HCT116 (cell line): Measurements from ENCODE around the gene TMCC1. TPM values are rescaled to one million over a fixed set of nuclear protein-coding genes. Genes with fewer than 3 reads are reported as not detected.

Source experiments
- ATAC-seq: fragments of 200-7000 bp; cut with Tn5 transposase; 2 replicates; pipeline ENCODE4 v1.9.1; 2020; ENCODE audit warnings: mild to moderate bottlenecking, moderate library complexity
- BruUV-seq: library from RNA; stranded (reverse); fragments of 400-500 nt; replicated peaks from 2 replicates; lab custom pipeline; 2021; lab: Mats Ljungman, UMichigan
- CTCF ChIA-PET: fragments of 300-600 bp; sonication (Branson Sonifier 250); formaldehyde crosslinking; loops from one replicate; lab custom pipeline; 2021; ENCODE audit warnings: antibody characterized with exemption; lab: Charles Lee
- POLR2A ChIA-PET: fragments of 300-600, 350-600 bp; sonication (Branson Sonifier 250); formaldehyde crosslinking; loops from one replicate; lab custom pipeline; 2021; ENCODE audit warnings: antibody characterized with exemption; lab: Charles Lee
- RAD21 ChIA-PET, 2 experiments: fragments of 300-600 bp; sonication (Branson Sonifier 250); formaldehyde crosslinking; loops; one replicate each; lab custom pipeline; 2023; ENCODE audit warnings: low total read pairs in 2 of 2; ENCODE audit not compliant: uncharacterized antibody in 2 of 2, unreplicated experiment in 2 of 2, low non-redundant PET in 1 of 2; lab: Charles Lee
- DNase-seq: peaks from one replicate; pipeline ENCODE4 v3.0.0-alpha.2; 2010; ENCODE audit warnings: low read depth, low spot score
- H2AFZ ChIP-seq: fragments of 200-600 bp; shearing (Covaris generic), sonication (generic); 2 replicates; pipeline ENCODE4 v1.6.1; 2017; ENCODE audit warnings: low read depth, mixed run types, mixed read lengths, antibody characterized with exemption, low read length; ENCODE audit not compliant: poor library complexity, severe bottlenecking
- H3K27ac ChIP-seq: 2 replicates; pipeline ENCODE4 v1.5.1; 2012; ENCODE audit warnings: low read depth, low read length
- H3K27me3 ChIP-seq: fragments of 200-600 bp; sonication (generic); 2 replicates; pipeline ENCODE4 v1.6.1; 2016; ENCODE audit warnings: mixed run types, low read length, mixed read lengths; ENCODE audit not compliant: insufficient read depth
- H3K36me3 ChIP-seq, 2 experiments: fragments of 200-500 bp in 1 of 2; fragments of 200-600 bp in 1 of 2; sonication (Bioruptor generic) in 1 of 2; sonication (generic) in 1 of 2; 2 replicates each; pipeline versions ENCODE4 v1.5.1 to v1.6.1; 2014 to 2016; ENCODE audit warnings: low read length in 2 of 2, inconsistent platforms in 1 of 2, mixed read lengths in 1 of 2, mixed run types in 1 of 2; ENCODE audit not compliant: insufficient read depth in 2 of 2, control insufficient read depth in 1 of 2
- H3K4me1 ChIP-seq, 2 experiments: fragments of 200-600 bp in 1 of 2; sonication (generic) in 1 of 2; 2 replicates each; pipeline versions ENCODE4 v1.5.1 to v1.6.1; 2012 to 2017; ENCODE audit warnings: low read length in 2 of 2, inconsistent platforms in 1 of 2, mild to moderate bottlenecking in 1 of 2, mixed read lengths in 1 of 2, mixed run types in 1 of 2, moderate library complexity in 1 of 2; ENCODE audit not compliant: insufficient read depth in 2 of 2, control insufficient read depth in 1 of 2
- H3K4me2 ChIP-seq: fragments of 200-600 bp; sonication (generic); 2 replicates; pipeline ENCODE4 v1.6.1; 2017; ENCODE audit warnings: mixed run types, low read length, mixed read lengths
- H3K4me3 ChIP-seq, 2 experiments: fragments of 200-600 bp in 1 of 2; sonication (generic) in 1 of 2; replicated peaks in 1 of 2; 2 replicates each; pipeline ENCODE4 v1.5.1; 2011 to 2016; ENCODE audit warnings: low read length in 2 of 2, control low read depth in 1 of 2, low read depth in 1 of 2, mild to moderate bottlenecking in 1 of 2, mixed read lengths in 1 of 2, mixed run types in 1 of 2
- H3K79me2 ChIP-seq: fragments of 200-600 bp; sonication (generic); 2 replicates; pipeline ENCODE4 v1.6.1; 2017; ENCODE audit warnings: mild to moderate bottlenecking, mixed run types, low read length, moderate library complexity, mixed read lengths; ENCODE audit not compliant: insufficient read depth
- H3K9ac ChIP-seq: fragments of 200-600 bp; sonication (generic); 2 replicates; pipeline ENCODE4 v1.6.1; 2016; ENCODE audit warnings: low read length, mixed read lengths
- H3K9me2 ChIP-seq: fragments of 200-600 bp; sonication (generic), shearing (Covaris generic); 2 replicates; pipeline ENCODE4 v1.6.1; 2017; ENCODE audit warnings: mixed run types, mild to moderate bottlenecking, moderate library complexity; ENCODE audit not compliant: insufficient read depth
- H3K9me3 ChIP-seq, 2 experiments: fragments of 200-500 bp in 1 of 2; fragments of 200-600 bp in 1 of 2; sonication (Bioruptor generic) in 1 of 2; sonication (generic) in 1 of 2; 2 replicates each; pipeline ENCODE4 v1.6.1; 2014 to 2017; ENCODE audit warnings: low read length in 2 of 2, mixed read lengths in 2 of 2, inconsistent platforms in 1 of 2, low read depth in 1 of 2, mild to moderate bottlenecking in 1 of 2, mixed run types in 1 of 2, moderate library complexity in 1 of 2; ENCODE audit not compliant: control insufficient read depth in 1 of 2, insufficient read depth in 1 of 2
- H4K20me1 ChIP-seq: fragments of 200-600 bp; sonication (generic), shearing (Covaris generic); 2 replicates; pipeline ENCODE4 v1.6.1; 2017; ENCODE audit warnings: mixed run types, mild to moderate bottlenecking, moderate library complexity; ENCODE audit not compliant: insufficient read depth
- CBX3 ChIP-seq: IDR thresholded peaks from 2 replicates; pipeline ENCODE4 v1.6.1; 2012; ENCODE audit warnings: low read depth
- CEBPB ChIP-seq: IDR thresholded peaks from 2 replicates; pipeline ENCODE4 v1.6.1; 2012; ENCODE audit warnings: low read depth
- ELF1 ChIP-seq: IDR thresholded peaks from 2 replicates; pipeline ENCODE4 v1.6.1; 2012; ENCODE audit warnings: low read depth, borderline replicate concordance
- EZH2 ChIP-seq: fragments of 200-600 bp; sonication (generic); IDR thresholded peaks from 2 replicates; pipeline ENCODE4 v1.6.1; 2017; ENCODE audit warnings: antibody characterized with exemption, mixed run types
- EZH2phosphoT487 ChIP-seq: fragments of 200-600 bp; IDR thresholded peaks from 2 replicates; pipeline ENCODE4 v1.6.1; 2018; ENCODE audit warnings: antibody characterized with exemption, borderline replicate concordance
- FOSL1 ChIP-seq: IDR thresholded peaks from 2 replicates; pipeline ENCODE4 v1.6.1; 2012; ENCODE audit warnings: low read depth
- JUND ChIP-seq: IDR thresholded peaks from 2 replicates; pipeline ENCODE4 v1.6.1; 2012
- POLR2A ChIP-seq: IDR thresholded peaks from 2 replicates; pipeline ENCODE4 v1.7.0; 2011; ENCODE audit warnings: borderline replicate concordance; ENCODE audit not compliant: insufficient read depth, insufficient read length; ENCODE audit errors: extremely low read depth
- POLR2AphosphoS5 ChIP-seq: IDR thresholded peaks from 2 replicates; pipeline ENCODE4 v1.6.1; 2011; ENCODE audit warnings: mild to moderate bottlenecking, low read depth, low read length, moderate library complexity
- SIN3A ChIP-seq: IDR thresholded peaks from 2 replicates; pipeline ENCODE4 v1.6.1; 2012; ENCODE audit warnings: low read depth
- SP1 ChIP-seq: IDR thresholded peaks from 2 replicates; pipeline ENCODE4 v1.6.1; 2012; ENCODE audit warnings: low read depth
- SRF ChIP-seq: IDR thresholded peaks from 2 replicates; pipeline ENCODE4 v1.6.1; 2012; ENCODE audit warnings: low read depth
- TCF7L2 ChIP-seq: IDR thresholded peaks from 2 replicates; pipeline ENCODE4 v1.7.0; 2011; ENCODE audit warnings: borderline replicate concordance, inconsistent platforms; ENCODE audit not compliant: insufficient read depth, insufficient read length; ENCODE audit errors: extremely low read depth
- YY1 ChIP-seq: IDR thresholded peaks from 2 replicates; pipeline ENCODE4 v1.6.1; 2011; ENCODE audit warnings: low read length, low read depth, moderate library complexity, mild to moderate bottlenecking; ENCODE audit not compliant: insufficient replicate concordance; ENCODE audit errors: extremely low read depth
- ZFX ChIP-seq: fragments of 450-650 bp; IDR thresholded peaks from 2 replicates; pipeline ENCODE4 v1.6.1; 2017
- ZNF274 ChIP-seq: fragments of 200-500 bp; sonication (Bioruptor generic); IDR thresholded peaks from 2 replicates; pipeline ENCODE4 v1.6.1; 2014; ENCODE audit warnings: mild to moderate bottlenecking, low read depth, low read length, inconsistent platforms
- intact Hi-C: fragments of 100-400 bp; cut with micrococcal nuclease; formaldehyde crosslinking; loops from 2 replicates; pipeline ENCODE4 v1.10.0; 2022
- total RNA-seq: library from RNA; stranded (reverse); gene quantifications from one replicate; pipeline ENCODE4 v1.2.1, GENCODE V29; 2021; ENCODE audit not compliant: unreplicated experiment
- TF ChIP-seq, protein P1 (sequence below): IDR thresholded peaks from 2 replicates; pipeline ENCODE4 v1.6.1; 2011; ENCODE audit warnings: mild to moderate bottlenecking, low read length, moderate library complexity; ENCODE audit not compliant: insufficient replicate concordance; ENCODE audit errors: extremely low read depth
- TF ChIP-seq, protein P2 (sequence below): IDR thresholded peaks from 2 replicates; pipeline ENCODE4 v1.6.1; 2012; ENCODE audit warnings: low read depth
- TF ChIP-seq, protein P3 (sequence below): IDR thresholded peaks from 2 replicates; pipeline ENCODE4 v1.6.1; 2012
- TF ChIP-seq, protein P4 (sequence below), 3 experiments: fragments of 200-600 bp in 1 of 3; sonication (generic) in 1 of 3; IDR thresholded peaks in 2 of 3; conservative IDR thresholded peaks in 1 of 3; 2 replicates each; pipeline ENCODE4 v1.5.1; 2012 to 2017; ENCODE audit warnings: low read depth in 2 of 3, low read length in 2 of 3, antibody characterized with exemption in 1 of 3, borderline replicate concordance in 1 of 3, control low read depth in 1 of 3, mild to moderate bottlenecking in 1 of 3, mixed read lengths in 1 of 3, mixed run types in 1 of 3, moderate library complexity in 1 of 3; ENCODE audit not compliant: insufficient read depth in 1 of 3

Gene TMCC1
- total RNA-seq, 1 experiment from 2014 or later = 32.5 TPM

DNA sequence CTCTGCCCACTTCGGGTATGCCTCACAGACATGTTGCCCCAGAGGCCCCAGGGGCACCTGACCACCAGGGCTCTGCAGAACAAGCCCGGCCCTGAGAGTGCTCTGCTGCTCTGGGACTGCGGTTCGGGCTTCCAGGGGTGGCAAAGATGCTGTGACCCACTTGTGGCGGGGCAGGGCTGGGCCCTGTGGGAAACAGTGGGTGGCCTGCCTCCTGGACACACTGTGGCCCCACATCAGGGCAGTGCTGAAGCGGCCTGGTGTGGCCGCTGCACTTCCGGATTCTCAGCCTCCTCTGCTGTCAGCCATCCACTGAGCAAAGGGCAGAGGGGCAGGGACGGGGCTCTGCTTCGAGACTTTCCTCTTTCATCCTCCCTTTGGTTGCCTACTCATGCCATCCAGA lies 260.5 kb downstream of the TMCC1 start:
- H3K9ac ChIP-seq = no peak overlapping the region
- no peaks in the 10 kb centered on the region for H3K9me2 ChIP-seq
- H2AFZ ChIP-seq = no peak overlapping the region
- ChIA-PET CTCF (interaction anchor here (0.9 kb wide), 1 partner anchor 197 kb away, joined by 5 read pairs; no protein-coding TSS in a partner anchor), POLR2A (no interaction called here), RAD21 (no interaction called here)
- TF ChIP-seq TCF7L2 = no peak
- no peak for TF ChIP-seq FOSL1
- no peak for TF ChIP-seq JUND
- TF ChIP-seq, protein P1, sequence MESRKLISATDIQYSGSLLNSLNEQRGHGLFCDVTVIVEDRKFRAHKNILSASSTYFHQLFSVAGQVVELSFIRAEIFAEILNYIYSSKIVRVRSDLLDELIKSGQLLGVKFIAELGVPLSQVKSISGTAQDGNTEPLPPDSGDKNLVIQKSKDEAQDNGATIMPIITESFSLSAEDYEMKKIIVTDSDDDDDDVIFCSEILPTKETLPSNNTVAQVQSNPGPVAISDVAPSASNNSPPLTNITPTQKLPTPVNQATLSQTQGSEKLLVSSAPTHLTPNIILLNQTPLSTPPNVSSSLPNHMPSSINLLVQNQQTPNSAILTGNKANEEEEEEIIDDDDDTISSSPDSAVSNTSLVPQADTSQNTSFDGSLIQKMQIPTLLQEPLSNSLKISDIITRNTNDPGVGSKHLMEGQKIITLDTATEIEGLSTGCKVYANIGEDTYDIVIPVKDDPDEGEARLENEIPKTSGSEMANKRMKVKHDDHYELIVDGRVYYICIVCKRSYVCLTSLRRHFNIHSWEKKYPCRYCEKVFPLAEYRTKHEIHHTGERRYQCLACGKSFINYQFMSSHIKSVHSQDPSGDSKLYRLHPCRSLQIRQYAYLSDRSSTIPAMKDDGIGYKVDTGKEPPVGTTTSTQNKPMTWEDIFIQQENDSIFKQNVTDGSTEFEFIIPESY = no peak
- no peak for TF ChIP-seq EZH2phosphoT487
- no peak for TF ChIP-seq YY1
- TF ChIP-seq SRF = no peak
- TF ChIP-seq ZNF274 = no peak
- no peak for TF ChIP-seq POLR2AphosphoS5
- no peak for TF ChIP-seq SP1
- TF ChIP-seq EZH2 = no peak
- TF ChIP-seq, protein P2, sequence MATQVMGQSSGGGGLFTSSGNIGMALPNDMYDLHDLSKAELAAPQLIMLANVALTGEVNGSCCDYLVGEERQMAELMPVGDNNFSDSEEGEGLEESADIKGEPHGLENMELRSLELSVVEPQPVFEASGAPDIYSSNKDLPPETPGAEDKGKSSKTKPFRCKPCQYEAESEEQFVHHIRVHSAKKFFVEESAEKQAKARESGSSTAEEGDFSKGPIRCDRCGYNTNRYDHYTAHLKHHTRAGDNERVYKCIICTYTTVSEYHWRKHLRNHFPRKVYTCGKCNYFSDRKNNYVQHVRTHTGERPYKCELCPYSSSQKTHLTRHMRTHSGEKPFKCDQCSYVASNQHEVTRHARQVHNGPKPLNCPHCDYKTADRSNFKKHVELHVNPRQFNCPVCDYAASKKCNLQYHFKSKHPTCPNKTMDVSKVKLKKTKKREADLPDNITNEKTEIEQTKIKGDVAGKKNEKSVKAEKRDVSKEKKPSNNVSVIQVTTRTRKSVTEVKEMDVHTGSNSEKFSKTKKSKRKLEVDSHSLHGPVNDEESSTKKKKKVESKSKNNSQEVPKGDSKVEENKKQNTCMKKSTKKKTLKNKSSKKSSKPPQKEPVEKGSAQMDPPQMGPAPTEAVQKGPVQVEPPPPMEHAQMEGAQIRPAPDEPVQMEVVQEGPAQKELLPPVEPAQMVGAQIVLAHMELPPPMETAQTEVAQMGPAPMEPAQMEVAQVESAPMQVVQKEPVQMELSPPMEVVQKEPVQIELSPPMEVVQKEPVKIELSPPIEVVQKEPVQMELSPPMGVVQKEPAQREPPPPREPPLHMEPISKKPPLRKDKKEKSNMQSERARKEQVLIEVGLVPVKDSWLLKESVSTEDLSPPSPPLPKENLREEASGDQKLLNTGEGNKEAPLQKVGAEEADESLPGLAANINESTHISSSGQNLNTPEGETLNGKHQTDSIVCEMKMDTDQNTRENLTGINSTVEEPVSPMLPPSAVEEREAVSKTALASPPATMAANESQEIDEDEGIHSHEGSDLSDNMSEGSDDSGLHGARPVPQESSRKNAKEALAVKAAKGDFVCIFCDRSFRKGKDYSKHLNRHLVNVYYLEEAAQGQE = no peak
- TF ChIP-seq CEBPB = no peak
- TF ChIP-seq SIN3A = no peak
- TF ChIP-seq, protein P3, sequence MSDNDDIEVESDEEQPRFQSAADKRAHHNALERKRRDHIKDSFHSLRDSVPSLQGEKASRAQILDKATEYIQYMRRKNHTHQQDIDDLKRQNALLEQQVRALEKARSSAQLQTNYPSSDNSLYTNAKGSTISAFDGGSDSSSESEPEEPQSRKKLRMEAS = no peak
- no peak for TF ChIP-seq ELF1
- no peak for TF ChIP-seq ZFX
- no peak for TF ChIP-seq CBX3
- TF ChIP-seq, protein P4, sequence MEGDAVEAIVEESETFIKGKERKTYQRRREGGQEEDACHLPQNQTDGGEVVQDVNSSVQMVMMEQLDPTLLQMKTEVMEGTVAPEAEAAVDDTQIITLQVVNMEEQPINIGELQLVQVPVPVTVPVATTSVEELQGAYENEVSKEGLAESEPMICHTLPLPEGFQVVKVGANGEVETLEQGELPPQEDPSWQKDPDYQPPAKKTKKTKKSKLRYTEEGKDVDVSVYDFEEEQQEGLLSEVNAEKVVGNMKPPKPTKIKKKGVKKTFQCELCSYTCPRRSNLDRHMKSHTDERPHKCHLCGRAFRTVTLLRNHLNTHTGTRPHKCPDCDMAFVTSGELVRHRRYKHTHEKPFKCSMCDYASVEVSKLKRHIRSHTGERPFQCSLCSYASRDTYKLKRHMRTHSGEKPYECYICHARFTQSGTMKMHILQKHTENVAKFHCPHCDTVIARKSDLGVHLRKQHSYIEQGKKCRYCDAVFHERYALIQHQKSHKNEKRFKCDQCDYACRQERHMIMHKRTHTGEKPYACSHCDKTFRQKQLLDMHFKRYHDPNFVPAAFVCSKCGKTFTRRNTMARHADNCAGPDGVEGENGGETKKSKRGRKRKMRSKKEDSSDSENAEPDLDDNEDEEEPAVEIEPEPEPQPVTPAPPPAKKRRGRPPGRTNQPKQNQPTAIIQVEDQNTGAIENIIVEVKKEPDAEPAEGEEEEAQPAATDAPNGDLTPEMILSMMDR (IDR thresholded peaks at IDR 0.05 in 2 of 3, conservative IDR thresholded peaks at IDR 0.05 in 1 of 3; ENCODE audit: borderline replicate concordance in 1 of 3, insufficient read depth in 1 of 3, low read depth in 2 of 3, low read length in 2 of 3) = no peak
- TF ChIP-seq POLR2A = no peak
- no peak overlapping the region for H3K4me3 ChIP-seq
- H3K4me1 ChIP-seq = peaks cover 2 to 23% of the 10 kb centered on the region in 2 experiments; a peak in 3 of 4 replicates
- H3K27me3 ChIP-seq = no peaks in the 10 kb centered on the region
- H3K4me2 ChIP-seq = no peak overlapping the region
- intact Hi-C loops = no loop called here
- peaks cover 8 to 9% of the 10 kb centered on the region in 2 experiments; a peak in 2 of 4 replicates for H3K9me3 ChIP-seq
- no peak overlapping the region for H3K27ac ChIP-seq
- no peak for ATAC-seq
- no peaks in the 10 kb centered on the region for H4K20me1 ChIP-seq
- no peak for DNase-seq
- no peaks in the 10 kb centered on the region for H3K36me3 ChIP-seq
- BruUV-seq = no TSS peak
- no peaks in the 10 kb centered on the region for H3K79me2 ChIP-seq
